Astrocyte of the cerebellum (primary cell): ENCODE data around the gene OR51Q1.

ENCODE experiments used
- DNase-seq: peaks from one replicate; pipeline ENCODE4 v3.0.0-alpha.2; 2011; ENCODE audit warnings: low read depth
- H3K4me3 ChIP-seq: 2 replicates; pipeline ENCODE4 v1.5.1; 2011; ENCODE audit warnings: mild to moderate bottlenecking, low read depth, low read length, moderate library complexity
- in situ Hi-C: cut with HindIII; loops from 2 replicates; pipeline ENCODE4 v1.10.0; 2017; ENCODE audit warnings: low sequenced_read_pairs
- TF ChIP-seq, protein P1 (sequence below): IDR thresholded peaks from 2 replicates; pipeline ENCODE4 v1.5.1; 2012; ENCODE audit warnings: low read length, low read depth, moderate library complexity, mild to moderate bottlenecking; ENCODE audit errors: missing control alignments

OR51Q1 gene, protein sequence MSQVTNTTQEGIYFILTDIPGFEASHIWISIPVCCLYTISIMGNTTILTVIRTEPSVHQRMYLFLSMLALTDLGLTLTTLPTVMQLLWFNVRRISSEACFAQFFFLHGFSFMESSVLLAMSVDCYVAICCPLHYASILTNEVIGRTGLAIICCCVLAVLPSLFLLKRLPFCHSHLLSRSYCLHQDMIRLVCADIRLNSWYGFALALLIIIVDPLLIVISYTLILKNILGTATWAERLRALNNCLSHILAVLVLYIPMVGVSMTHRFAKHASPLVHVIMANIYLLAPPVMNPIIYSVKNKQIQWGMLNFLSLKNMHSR

DNA sequence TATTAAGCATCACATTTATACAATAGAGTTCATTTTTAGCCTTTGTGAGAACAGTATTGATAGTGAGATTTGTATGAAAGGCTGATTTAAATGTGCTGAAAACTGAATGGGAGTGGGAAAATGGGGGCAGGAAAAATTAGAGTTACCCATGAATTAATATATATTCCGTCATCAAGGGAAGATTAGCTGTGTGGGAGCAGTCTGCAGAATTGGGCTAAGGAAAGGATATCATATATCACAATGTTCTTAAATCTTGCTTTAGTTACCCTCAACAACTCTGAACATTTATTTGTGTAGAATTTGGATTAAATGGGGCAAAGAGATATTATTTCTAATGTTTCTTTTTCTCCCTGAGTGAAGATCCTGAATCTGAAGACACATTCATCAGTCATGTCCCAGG, at the start of gene OR51Q1:
OR51Q1 (plus strand) TSS at position 301 of the 400 bp plus-strand sequence; CDS start at position 391, 90 bp downstream.
- no peak within 1 kb of the TSS for H3K4me3 ChIP-seq
- DNase-seq, result no peak
- TF ChIP-seq, protein P1, sequence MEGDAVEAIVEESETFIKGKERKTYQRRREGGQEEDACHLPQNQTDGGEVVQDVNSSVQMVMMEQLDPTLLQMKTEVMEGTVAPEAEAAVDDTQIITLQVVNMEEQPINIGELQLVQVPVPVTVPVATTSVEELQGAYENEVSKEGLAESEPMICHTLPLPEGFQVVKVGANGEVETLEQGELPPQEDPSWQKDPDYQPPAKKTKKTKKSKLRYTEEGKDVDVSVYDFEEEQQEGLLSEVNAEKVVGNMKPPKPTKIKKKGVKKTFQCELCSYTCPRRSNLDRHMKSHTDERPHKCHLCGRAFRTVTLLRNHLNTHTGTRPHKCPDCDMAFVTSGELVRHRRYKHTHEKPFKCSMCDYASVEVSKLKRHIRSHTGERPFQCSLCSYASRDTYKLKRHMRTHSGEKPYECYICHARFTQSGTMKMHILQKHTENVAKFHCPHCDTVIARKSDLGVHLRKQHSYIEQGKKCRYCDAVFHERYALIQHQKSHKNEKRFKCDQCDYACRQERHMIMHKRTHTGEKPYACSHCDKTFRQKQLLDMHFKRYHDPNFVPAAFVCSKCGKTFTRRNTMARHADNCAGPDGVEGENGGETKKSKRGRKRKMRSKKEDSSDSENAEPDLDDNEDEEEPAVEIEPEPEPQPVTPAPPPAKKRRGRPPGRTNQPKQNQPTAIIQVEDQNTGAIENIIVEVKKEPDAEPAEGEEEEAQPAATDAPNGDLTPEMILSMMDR, result no peak
- in situ Hi-C loops, result no loop called here

DNA sequence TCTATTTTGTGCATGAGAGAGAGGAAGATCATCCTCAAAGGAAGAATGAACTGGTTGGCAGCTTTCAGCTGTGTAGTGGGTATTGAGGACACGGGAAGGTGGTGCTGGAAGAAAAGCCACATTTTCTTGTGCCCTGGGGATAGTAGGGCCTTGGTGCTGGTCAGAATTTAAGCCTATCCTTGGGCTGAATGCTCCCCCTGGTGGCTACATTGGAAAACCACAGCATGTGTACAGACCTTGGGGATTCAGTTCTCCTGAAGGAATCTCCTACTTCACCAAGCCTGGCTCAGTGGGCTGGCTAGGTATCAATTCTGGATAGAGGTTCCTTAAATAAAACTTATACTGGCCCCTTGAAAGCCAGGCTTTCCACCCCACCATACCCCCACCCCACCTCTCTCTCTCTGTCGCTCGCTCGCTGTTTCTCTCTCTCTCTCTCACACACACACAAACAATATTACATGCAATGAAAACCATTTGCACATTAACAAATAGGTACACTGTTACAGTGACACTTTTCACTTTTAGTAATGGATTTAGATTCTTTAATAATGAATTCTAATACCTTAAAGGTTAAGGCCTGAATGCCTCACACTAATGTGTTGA, 41.1 kb upstream of the OR51Q1 start:
- TF ChIP-seq, protein P1, result peak; percentile 86
- H3K4me3 ChIP-seq, result no peak overlapping the region
- DNase-seq, result peak; percentile 43
- in situ Hi-C loops, result no loop called here

DNA sequence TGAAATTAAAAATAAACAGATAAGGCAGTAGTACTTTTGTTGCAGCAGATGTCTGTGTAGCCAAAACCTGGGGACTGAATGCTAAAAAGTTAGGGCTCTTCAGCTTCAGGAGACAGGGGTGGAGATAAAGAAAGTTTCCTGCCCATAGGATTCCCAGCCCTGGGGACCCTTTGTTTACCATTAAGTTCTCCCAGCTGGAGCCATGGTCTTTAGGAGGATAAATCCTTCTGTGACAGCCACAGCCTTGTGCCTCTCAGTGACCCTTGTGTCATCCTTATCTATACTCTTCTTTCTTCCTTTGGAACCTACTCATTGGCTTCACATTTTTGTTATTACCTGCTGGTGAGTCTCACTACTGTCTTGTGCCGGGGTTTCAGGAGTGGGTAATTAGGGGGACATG, 38.3 kb upstream of the OR51Q1 start, which contains the start of gene OR51M1:
OR51M1 (plus strand) TSS at position 237 of the 400 bp plus-strand sequence. CDS start 5,587 bp downstream, outside the sequence.
- no peak within 1 kb of the TSS for H3K4me3 ChIP-seq
- in situ Hi-C loops, result no loop called here
- TF ChIP-seq, protein P1, result no peak
- DNase-seq, result no peak

DNA sequence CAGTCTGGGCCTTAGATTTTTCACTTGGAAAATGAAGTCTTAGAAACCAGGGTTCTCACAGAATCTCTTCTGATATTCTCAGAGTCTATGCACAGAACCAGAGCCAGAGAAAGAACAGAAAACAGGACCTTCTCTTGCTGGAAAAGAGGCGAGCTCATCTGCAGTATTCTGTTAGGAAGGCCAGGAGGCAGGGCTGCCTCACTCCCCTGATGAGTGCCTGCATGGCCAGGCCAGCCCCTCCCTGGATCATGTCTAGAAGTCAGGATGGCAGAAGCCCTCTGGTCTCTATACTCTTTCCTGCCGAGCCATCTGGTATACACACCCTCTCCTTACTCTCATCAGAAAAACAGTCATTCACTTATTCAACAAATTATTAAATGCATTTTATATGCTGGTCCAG, 37.6 kb upstream of the OR51Q1 start:
- DNase-seq, result no peak
- in situ Hi-C loops, result no loop called here
- no peak overlapping the region for H3K4me3 ChIP-seq
- TF ChIP-seq, protein P1, result no peak

DNA sequence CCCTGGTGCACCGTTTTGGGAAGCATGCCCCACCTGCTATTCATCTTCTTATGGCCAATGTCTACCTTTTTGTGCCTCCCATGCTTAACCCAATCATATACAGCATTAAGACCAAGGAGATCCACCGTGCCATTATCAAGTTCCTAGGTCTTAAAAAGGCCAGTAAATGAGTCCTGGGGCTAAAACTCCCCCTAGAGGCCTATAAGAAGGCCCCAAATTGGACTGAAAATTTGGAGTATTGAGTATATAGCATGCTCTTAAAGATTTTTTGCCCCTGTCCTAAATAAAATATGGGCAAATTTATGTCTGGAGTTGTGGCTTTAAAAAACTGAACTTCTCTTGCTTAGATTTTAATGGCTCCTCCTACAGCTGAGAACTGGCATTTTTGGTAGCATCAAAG, 31.7 kb upstream of the OR51Q1 start:
- in situ Hi-C loops, result no loop called here
- no peak for DNase-seq
- TF ChIP-seq, protein P1, result no peak
- H3K4me3 ChIP-seq, result no peak overlapping the region

DNA sequence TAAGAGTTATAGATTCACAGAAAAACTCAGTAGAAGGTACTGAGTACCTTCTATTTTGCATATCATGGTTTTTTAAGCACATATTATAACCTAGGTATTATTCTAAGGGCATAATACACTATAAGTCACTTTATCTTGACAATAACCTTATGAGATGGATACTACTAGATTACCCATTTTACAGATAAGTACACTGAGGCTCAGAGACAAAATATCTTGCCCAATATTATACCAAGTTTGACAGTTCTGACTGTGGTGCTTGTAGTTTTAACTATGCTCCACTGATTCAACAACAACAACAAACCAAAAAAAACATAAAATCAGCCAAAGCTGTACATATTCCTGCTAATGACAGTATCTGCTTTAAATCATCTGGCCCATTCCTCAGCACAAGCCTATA, 27.8 kb upstream of the OR51Q1 start:
- H3K4me3 ChIP-seq, result no peak overlapping the region
- in situ Hi-C loops, result no loop called here
- DNase-seq, result no peak
- TF ChIP-seq, protein P1, result no peak
